Cardiac fibroblast (primary cell): ENCODE measurements around the gene LAMB4.

Experiments used
- DNase-seq, 2 donors: peaks; one replicate each; pipeline versions ENCODE4 v3.0.0 to v3.0.0-alpha.2; 2010; ENCODE audit warnings: low read depth in 2 of 2
- H3K4me3 ChIP-seq, 2 donors: replicated peaks in 1 of 2; 1 replicate in 1 of 2; 2 replicates in 1 of 2; pipeline ENCODE4 v1.5.1; 2011; ENCODE audit warnings: low read depth in 2 of 2, low read length in 2 of 2, mild to moderate bottlenecking in 2 of 2, moderate library complexity in 1 of 2
- TF ChIP-seq, protein P1 (sequence below): IDR thresholded peaks from one replicate; pipeline ENCODE4 v1.5.1; 2011; ENCODE audit warnings: low read depth, mild to moderate bottlenecking, low read length, inconsistent platforms

The LAMB4 gene

DNA sequence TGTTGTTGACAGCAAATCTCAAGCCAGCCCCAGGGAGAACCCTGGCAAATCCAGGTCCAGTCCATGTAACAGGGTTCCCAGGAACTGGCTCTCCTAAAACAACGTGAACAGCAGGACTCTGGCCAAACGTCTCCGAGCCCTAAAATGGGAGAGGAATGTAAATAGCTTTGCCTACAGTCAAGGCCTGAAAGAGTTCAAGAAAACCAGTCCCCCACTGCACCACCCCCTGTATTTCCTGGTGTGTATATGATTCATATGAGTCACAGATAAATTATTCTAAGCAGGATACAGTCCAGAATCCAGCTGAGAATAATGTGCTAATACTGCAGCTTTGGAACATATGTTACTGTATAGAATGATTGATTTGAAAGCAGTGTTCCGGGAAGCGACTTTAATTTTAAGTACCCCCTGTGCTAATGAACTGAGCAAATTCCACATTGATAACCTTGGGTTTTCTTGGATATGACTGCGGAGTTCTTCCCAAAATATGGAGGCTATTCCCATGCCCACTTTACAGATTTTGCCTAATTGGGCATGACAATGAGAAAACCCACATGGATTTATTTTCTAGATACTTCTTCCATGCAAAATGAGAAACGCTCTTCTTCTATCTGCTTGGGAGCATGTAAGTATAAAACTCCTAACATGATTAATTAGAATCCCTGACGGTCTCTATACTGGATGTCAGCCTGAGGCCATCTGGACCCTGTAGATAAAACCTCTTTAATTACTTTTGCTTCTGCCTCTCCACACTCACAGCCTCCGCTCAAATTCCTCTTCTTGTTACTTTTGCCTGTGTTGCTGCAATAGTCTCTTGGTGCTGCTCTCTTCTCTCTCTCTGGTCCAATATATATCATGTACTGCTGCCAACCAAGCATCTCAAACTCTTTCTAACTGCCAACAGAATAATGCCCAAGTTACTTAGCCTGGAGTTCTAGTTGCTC, 50.2 kb downstream of the LAMB4 start:
- DNase-seq = peak; percentile 86 to 94
- TF ChIP-seq, protein P1, sequence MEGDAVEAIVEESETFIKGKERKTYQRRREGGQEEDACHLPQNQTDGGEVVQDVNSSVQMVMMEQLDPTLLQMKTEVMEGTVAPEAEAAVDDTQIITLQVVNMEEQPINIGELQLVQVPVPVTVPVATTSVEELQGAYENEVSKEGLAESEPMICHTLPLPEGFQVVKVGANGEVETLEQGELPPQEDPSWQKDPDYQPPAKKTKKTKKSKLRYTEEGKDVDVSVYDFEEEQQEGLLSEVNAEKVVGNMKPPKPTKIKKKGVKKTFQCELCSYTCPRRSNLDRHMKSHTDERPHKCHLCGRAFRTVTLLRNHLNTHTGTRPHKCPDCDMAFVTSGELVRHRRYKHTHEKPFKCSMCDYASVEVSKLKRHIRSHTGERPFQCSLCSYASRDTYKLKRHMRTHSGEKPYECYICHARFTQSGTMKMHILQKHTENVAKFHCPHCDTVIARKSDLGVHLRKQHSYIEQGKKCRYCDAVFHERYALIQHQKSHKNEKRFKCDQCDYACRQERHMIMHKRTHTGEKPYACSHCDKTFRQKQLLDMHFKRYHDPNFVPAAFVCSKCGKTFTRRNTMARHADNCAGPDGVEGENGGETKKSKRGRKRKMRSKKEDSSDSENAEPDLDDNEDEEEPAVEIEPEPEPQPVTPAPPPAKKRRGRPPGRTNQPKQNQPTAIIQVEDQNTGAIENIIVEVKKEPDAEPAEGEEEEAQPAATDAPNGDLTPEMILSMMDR = no peak
- no peak overlapping the region for H3K4me3 ChIP-seq

DNA sequence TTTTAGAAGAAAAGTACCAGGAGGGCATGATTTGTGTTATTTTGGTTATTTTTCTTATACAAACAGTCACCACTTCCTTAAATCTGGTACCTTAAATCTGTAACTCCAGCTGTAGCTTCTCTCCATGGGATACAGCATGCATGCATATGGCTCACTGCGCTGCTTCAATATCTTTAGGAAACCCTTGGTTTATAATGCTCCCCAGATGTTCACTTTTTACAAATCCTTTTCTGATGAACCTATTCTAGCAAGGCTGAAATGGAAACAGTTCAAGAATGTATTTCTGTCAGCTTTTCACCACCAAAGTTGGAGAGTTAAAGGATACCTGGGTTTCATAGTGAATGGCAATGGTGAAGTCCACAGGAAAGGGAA, 50.9 kb downstream of the LAMB4 start:
- DNase-seq = no peak
- no peak overlapping the region for H3K4me3 ChIP-seq
- TF ChIP-seq, protein P1 = no peak

DNA sequence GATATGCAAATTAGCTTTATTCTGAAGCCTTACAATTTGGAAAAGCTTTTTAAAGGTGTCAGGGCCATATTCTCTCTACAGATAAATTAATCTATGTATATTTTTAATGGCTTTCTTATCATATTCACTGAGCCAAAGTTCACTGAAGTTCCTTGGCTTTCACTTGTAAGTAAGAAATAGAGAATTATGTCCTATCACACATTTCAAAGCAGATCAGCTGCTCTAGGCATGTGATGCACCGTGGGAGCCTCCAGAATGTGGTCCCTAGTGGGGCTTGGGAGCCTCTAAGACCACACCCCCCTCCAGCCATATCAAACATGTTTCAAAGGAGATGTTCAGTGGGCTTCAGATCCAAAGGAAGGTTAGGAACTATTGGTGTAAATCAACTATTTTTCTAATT, 51.5 kb downstream of the LAMB4 start:
- DNase-seq = peak in 1 of 2 donors; percentile 29
- no peak overlapping the region for H3K4me3 ChIP-seq
- TF ChIP-seq, protein P1 = no peak

DNA sequence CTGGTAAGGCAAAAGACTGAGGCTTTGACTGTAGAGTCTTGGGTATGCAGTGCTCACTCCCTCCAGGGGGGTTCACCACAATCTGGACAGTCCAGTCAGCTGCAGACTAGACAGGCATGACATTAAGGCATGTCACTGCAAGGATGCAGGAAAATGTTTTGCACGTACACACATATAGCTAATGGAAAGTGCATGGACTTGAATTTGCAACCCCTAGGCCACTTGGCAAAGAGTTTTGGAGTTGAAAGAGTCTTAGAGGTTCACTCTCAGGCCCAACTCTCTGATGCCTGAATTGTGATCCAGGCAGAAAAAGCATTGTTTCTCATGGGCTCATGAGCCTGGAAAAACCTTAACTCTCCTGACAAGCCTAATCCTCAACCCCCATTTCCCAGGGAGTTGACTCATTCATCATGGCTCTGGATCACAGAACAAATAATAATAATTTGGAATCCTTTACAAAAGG, 51.9 kb downstream of the LAMB4 start:
- TF ChIP-seq, protein P1 = no peak
- DNase-seq = peak; percentile 30 to 57
- H3K4me3 ChIP-seq = no peak overlapping the region

DNA sequence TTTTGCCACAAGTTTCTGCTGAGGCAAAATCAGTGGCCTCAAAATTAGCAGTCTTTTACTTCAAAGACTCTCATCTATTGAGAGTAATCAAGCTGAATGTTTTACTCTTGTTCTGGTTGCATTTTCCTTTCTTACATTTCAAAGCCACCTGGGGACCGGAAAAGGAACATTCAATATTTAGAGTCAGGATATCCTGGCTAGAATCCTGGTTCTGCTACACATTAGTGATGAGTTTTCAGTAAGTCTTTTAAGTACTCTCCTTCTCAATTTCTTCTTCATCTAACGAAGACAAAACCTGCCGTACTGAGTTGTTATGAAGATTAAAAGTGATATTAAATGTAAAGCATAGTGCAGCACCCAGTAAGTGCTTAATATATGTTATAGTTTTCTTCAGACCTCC, 52.5 kb downstream of the LAMB4 start:
- TF ChIP-seq, protein P1 = no peak
- DNase-seq = no peak
- no peak overlapping the region for H3K4me3 ChIP-seq

DNA sequence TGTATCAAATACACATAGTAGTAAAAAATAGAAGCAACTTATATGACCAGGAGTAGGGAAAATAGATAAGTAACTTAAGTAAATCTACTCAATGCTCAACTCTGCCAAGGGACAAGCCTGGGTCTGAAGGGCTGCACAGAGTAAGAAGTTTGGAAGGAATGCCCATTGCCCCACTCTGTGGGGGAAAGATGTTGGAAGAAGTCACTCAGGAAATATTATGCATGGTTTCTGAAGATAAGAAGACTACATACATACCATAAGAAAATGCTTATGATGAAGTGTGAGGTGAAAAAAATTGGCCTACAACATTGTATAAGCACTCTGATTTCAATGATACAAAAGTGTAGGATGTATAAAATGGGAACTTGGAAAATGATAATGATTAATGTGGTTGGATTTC, 54.0 kb downstream of the LAMB4 start:
- TF ChIP-seq, protein P1 = no peak
- H3K4me3 ChIP-seq = no peak overlapping the region
- peak in 1 of 2 donors; percentile 65 for DNase-seq
